Esophagus muscularis mucosa (tissue), 4 donors: ENCODE data around the gene SNX14. TPM values are rescaled to one million over a fixed set of nuclear protein-coding genes. Genes with fewer than 3 reads are reported as not detected.

ENCODE experiments used
- DNase-seq: peaks from one replicate; pipeline ENCODE4 v3.0.0-alpha.2; 2017; ENCODE audit errors: extremely low spot score
- H3K27ac ChIP-seq, 4 donors: fragments of 200-600 bp; sonication (generic); replicated peaks in 1 of 4; 1 replicate in 3 of 4; 2 replicates in 1 of 4; pipeline ENCODE4 v1.5.1; 2016 to 2019; ENCODE audit warnings: mild to moderate bottlenecking in 1 of 4
- H3K27me3 ChIP-seq, 4 donors: fragments of 200-600 bp; sonication (generic); one replicate each; pipeline versions ENCODE4 v1.5.1 to v1.6.0; 2016 to 2019
- H3K36me3 ChIP-seq, 4 donors: fragments of 200-600 bp; sonication (generic); one replicate each; pipeline ENCODE4 v1.5.1; 2016 to 2019
- H3K4me1 ChIP-seq, 4 donors: fragments of 200-600 bp; sonication (generic); one replicate each; pipeline ENCODE4 v1.5.1; 2016 to 2019
- H3K4me3 ChIP-seq, 4 donors: fragments of 200-600 bp; sonication (generic); 1 replicate in 2 of 4; 2 replicates in 2 of 4; pipeline ENCODE4 v1.5.1; 2016 to 2019; ENCODE audit warnings: mild to moderate bottlenecking in 4 of 4, moderate library complexity in 1 of 4
- H3K9me3 ChIP-seq, 4 donors: fragments of 200-600 bp; sonication (generic); 1 replicate in 3 of 4; 2 replicates in 1 of 4; pipeline ENCODE4 v1.5.1; 2016 to 2019
- CTCF ChIP-seq, 3 experiments: fragments of 200-600 bp in 2 of 3; fragments of 450-650 bp in 1 of 3; sonication (generic) in 2 of 3; IDR thresholded peaks; one replicate each; pipeline ENCODE4 v1.5.1; 2017 to 2019; ENCODE audit warnings: antibody characterized with exemption in 3 of 3, mild to moderate bottlenecking in 2 of 3, moderate library complexity in 1 of 3
- EP300 ChIP-seq: sonication (generic); formaldehyde crosslinking; IDR thresholded peaks from one replicate; pipeline ENCODE4 v1.6.1; 2017; ENCODE audit warnings: antibody characterized with exemption
- POLR2A ChIP-seq: fragments of 450-650 bp; IDR thresholded peaks from one replicate; pipeline ENCODE4 v1.6.1; 2017; ENCODE audit warnings: antibody characterized with exemption, moderate library complexity, mild to moderate bottlenecking, low read depth
- POLR2AphosphoS5 ChIP-seq, 2 donors: sonication (generic); formaldehyde crosslinking; IDR thresholded peaks; one replicate each; pipeline ENCODE4 v1.6.1; 2017; ENCODE audit warnings: antibody characterized with exemption in 2 of 2
- WGBS: methylation state at CpG from one replicate; pipeline ENCODE4 v1.1.5; 2018; 5-methylcytosine and 5-hydroxymethylcytosine counted together
- intact Hi-C: fragments of 100-400 bp; cut with DNase I; formaldehyde crosslinking; loops from one replicate; pipeline ENCODE4 v1.15.1; 2023
- total RNA-seq, 4 donors: library from RNA; depleted of rRNA; stranded (reverse); fragments of >200 nt; gene quantifications; one replicate each; pipeline versions ENCODE4 v1.1.0 to v1.2.1, GENCODE V29; 2016

The SNX14 gene
- total RNA-seq, 4 donors from 2014 or later, result 39.6 to 60.6 (median 41.5) TPM

- WGBS, result 82% methylated on average over 4 of the region's 4 CpGs
- Histone ChIP-seq H3K9me3 (no peaks in the 10 kb centered on the region), H3K27ac (no peak overlapping the region), H3K27me3 (no peaks in the 10 kb centered on the region), H3K4me1 (peaks cover 7 to 9% (median 8%) of the 10 kb centered on the region in 4 donors), H3K36me3 (no peaks in the 10 kb centered on the region), H3K4me3 (no peak overlapping the region)
- intact Hi-C loops, result loop anchor here (2.0 kb wide), 1 partner anchor 129 kb away; no protein-coding TSS in a partner anchor
- TF ChIP-seq POLR2A (no peak), CTCF (IDR thresholded peaks at IDR 0.05) (no peak), POLR2AphosphoS5 (IDR thresholded peaks at IDR 0.05) (no peak), EP300 (no peak)
- DNase-seq, result no peak
These were observed 109.8 kb downstream of the SNX14 start for GRCh38 chr6:85483846-85484245.

GRCh38 chr6:85482905-85483700 lies 110.6 kb downstream of the SNX14 start:
- Histone ChIP-seq H3K36me3 (no peaks in the 10 kb centered on the region), H3K27ac (peak overlapping the region in 3 of 4 donors; percentile 3 to 40 (median 22)), H3K27me3 (no peaks in the 10 kb centered on the region), H3K4me1 (peaks cover 7 to 9% (median 8%) of the 10 kb centered on the region in 4 donors), H3K9me3 (no peaks in the 10 kb centered on the region), H3K4me3 (peak overlapping the region in 1 of 4 donors; percentile 7)
- 29% methylated on average over 10 of the region's 10 CpGs for WGBS
- intact Hi-C loops, result loop anchor here (2.0 kb wide), 1 partner anchor 128 kb away; no protein-coding TSS in a partner anchor
- DNase-seq, result peak; percentile 97
- TF ChIP-seq POLR2AphosphoS5 (IDR thresholded peaks at IDR 0.05) (peak in 1 of 2 donors; percentile 27), POLR2A (no peak), CTCF (IDR thresholded peaks at IDR 0.05) (peak in 2 of 3 experiments; percentile 97 to 100), EP300 (no peak)

GRCh38 chr6:85482206-85482904 lies 111.3 kb downstream of the SNX14 start:
- WGBS, result 60% methylated on average over 8 of the region's 8 CpGs
- TF ChIP-seq POLR2A, result no peak
- no peak for TF ChIP-seq POLR2AphosphoS5 (IDR thresholded peaks at IDR 0.05)
- TF ChIP-seq CTCF (IDR thresholded peaks at IDR 0.05), result no peak
- no peak for TF ChIP-seq EP300
- peak overlapping the region in 2 of 4 donors; percentile 2 to 7 for H3K4me3 ChIP-seq
- H3K4me1 ChIP-seq, result peaks cover 7 to 9% (median 8%) of the 10 kb centered on the region in 4 donors
- H3K27ac ChIP-seq, result peak overlapping the region; percentile 1 to 40 (median 12)
- intact Hi-C loops, result loop anchor here (2.0 kb wide), 1 partner anchor 128 kb away; no protein-coding TSS in a partner anchor
- H3K27me3 ChIP-seq, result no peaks in the 10 kb centered on the region
- DNase-seq, result no peak
- no peaks in the 10 kb centered on the region for H3K9me3 ChIP-seq
- H3K36me3 ChIP-seq, result no peaks in the 10 kb centered on the region

- Histone ChIP-seq H3K9me3 (peaks cover 0 to 10% (median 0%) of the 10 kb centered on the region in 4 donors), H3K4me3 (no peak overlapping the region), H3K36me3 (peaks cover 0 to 9% (median 0%) of the 10 kb centered on the region in 4 donors), H3K27me3 (no peaks in the 10 kb centered on the region), H3K4me1 (peaks cover 7 to 9% (median 8%) of the 10 kb centered on the region in 4 donors), H3K27ac (no peak overlapping the region)
- no peak for TF ChIP-seq POLR2AphosphoS5 (IDR thresholded peaks at IDR 0.05)
- TF ChIP-seq EP300, result no peak
- TF ChIP-seq POLR2A, result no peak
- TF ChIP-seq CTCF (IDR thresholded peaks at IDR 0.05), result no peak
- intact Hi-C loops, result no loop called here
- WGBS, result 92% methylated on average over 1 of the region's 1 CpG
- DNase-seq, result peak; percentile 50
These were observed 114.5 kb downstream of the SNX14 start for GRCh38 chr6:85479208-85479607.
